Stimulated activated CD4-positive, alpha-beta T cell treated with anti-CD3 and anti-CD28 coated beads, Interleukin-15, amount 100 ng/mL, for 48 hours (primary cell): ENCODE measurements around the gene MMP7.

Experiments
- DNase-seq, 2 donors: peaks; one replicate each; pipeline ENCODE4 v3.0.0-alpha.2; 2020; ENCODE audit warnings: low read depth in 2 of 2

MMP7 gene

GRCh38 chr11:102530558-102530957 is at the start of gene MMP7:
Gene MMP7 (minus strand): TSS chr11:102530747. CDS start chr11:102530700, 47 bp downstream.
- no peak for DNase-seq

- DNase-seq, result no peak
These were observed 47.2 kb upstream of the MMP7 start for GRCh38 chr11:102577723-102578122.

GRCh38 chr11:102577182-102577581 is 46.6 kb upstream of the MMP7 start:
- no peak for DNase-seq

- no peak for DNase-seq
These were observed 45.8 kb upstream of the MMP7 start for GRCh38 chr11:102576350-102576749.

GRCh38 chr11:102575012-102575411 is 44.5 kb upstream of the MMP7 start:
- no peak for DNase-seq

- no peak for DNase-seq
These were observed 43.3 kb upstream of the MMP7 start for GRCh38 chr11:102573851-102574250.

GRCh38 chr11:102572554-102573220 is 42.1 kb upstream of the MMP7 start:
- DNase-seq, result no peak

GRCh38 chr11:102568851-102569250 is 38.3 kb upstream of the MMP7 start:
- no peak for DNase-seq

- DNase-seq, result no peak
These were observed 35.6 kb upstream of the MMP7 start for GRCh38 chr11:102566112-102566511.

GRCh38 chr11:102564110-102564509 is 33.6 kb upstream of the MMP7 start:
- DNase-seq, result no peak

GRCh38 chr11:102561636-102562035 is 31.1 kb upstream of the MMP7 start:
- no peak for DNase-seq

GRCh38 chr11:102560555-102561011 is 30.0 kb upstream of the MMP7 start:
- DNase-seq, result no peak

- no peak for DNase-seq
These were observed 29.3 kb upstream of the MMP7 start for GRCh38 chr11:102559839-102560238.

- no peak for DNase-seq
These were observed 24.5 kb upstream of the MMP7 start for GRCh38 chr11:102555091-102555490.

GRCh38 chr11:102553835-102554282 is 23.3 kb upstream of the MMP7 start:
- DNase-seq, result no peak

GRCh38 chr11:102552447-102553194 is 22.1 kb upstream of the MMP7 start:
- no peak for DNase-seq

- DNase-seq, result no peak
These were observed 21.5 kb upstream of the MMP7 start for GRCh38 chr11:102552020-102552419.

GRCh38 chr11:102551169-102551781 is 20.7 kb upstream of the MMP7 start:
- DNase-seq, result no peak

GRCh38 chr11:102546923-102547471 is 16.4 kb upstream of the MMP7 start:
- no peak for DNase-seq

GRCh38 chr11:102546427-102546826 is 15.9 kb upstream of the MMP7 start:
- no peak for DNase-seq

GRCh38 chr11:102545701-102546100 is 15.2 kb upstream of the MMP7 start:
- DNase-seq, result no peak

GRCh38 chr11:102544594-102544993 is 14.0 kb upstream of the MMP7 start:
- DNase-seq, result no peak
